ENCODE data around the gene CTBS.

GRCh38 chr1:84506002-84506728 lies 68.1 kb downstream of the CTBS start, which contains the start of the genes GNG5 and SPATA1:
- TF ChIP-seq CTCF (IDR thresholded peaks at IDR 0.05) (no peak), EZH2phosphoT487 (IDR thresholded peaks at IDR 0.05) (no peak)
